Measurements from ENCODE around the gene TSPAN9. TPM values are rescaled to one million over a fixed set of nuclear protein-coding genes. Genes with fewer than 3 reads are reported as not detected.

The TSPAN9 gene
- total RNA-seq, 1 experiment from 2014 or later, result 9.6 TPM

DNA sequence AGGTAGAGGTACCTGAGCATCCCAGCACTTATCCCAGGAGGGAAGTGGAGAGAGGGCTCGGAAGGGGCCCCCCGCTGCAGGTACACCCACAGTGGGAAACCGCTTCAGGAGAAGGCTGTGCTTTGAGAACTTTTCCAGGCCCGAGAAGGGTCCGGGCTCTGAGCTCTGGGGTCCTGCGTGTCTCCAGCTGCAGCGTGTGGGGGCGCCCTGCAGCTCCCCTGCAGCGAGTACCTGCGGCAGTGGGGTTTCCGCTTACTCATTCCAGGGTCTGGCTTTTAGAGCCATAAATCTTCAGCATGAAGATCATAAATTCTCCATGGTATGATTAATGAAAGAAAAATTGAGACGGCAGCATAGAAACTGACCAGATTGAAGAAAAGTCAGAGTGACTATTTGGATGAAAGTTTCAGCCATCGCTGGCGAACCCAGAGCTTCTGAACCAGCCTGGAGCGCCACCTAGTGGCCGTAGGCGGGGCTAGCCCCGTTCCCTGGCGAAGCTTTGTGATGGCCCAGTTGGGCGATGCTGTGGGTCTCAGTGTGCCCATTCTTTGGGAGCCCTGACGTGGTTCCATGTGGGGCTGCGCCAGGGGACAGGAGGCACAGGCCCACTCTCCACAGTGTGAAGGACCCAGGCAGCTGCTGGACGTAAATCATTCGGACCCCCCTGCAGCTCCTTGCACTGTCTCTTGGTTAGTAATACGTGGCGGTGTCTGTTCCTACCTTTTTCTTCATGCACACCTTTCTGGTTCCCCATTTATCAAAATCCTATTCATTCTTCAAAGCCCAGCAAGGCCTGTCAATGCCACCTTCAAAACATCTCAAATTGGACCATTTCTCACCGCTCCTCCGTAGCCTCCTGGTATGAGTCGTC lies 198.2 kb downstream of the TSPAN9 start:
- H3F3A ChIP-seq (ENCODE audit: insufficient read depth, low read depth), result peaks cover 8% of the 10 kb centered on the region; the same call in 1 of the 2 replicates
- no peaks in the 10 kb centered on the region for H3K36me3 ChIP-seq (ENCODE audit: low read depth)
- TF ChIP-seq EZH2 (IDR thresholded peaks at IDR 0.05; ENCODE audit: low read depth) (no peak), CTCF (conservative IDR thresholded peaks at IDR 0.05) (peak; percentile 98)
- peaks cover 14% of the 10 kb centered on the region for H3K4me1 ChIP-seq (replicated peaks; ENCODE audit: insufficient read depth)
- no peak overlapping the region for H2AFZ ChIP-seq
- intact Hi-C loops (cut with micrococcal nuclease; ENCODE audit: unreplicated experiment), result loop anchor here (1.0 to 2.0 kb wide), 3 partner anchors 75 to 202 kb away; no protein-coding TSS in a partner anchor
- no peak overlapping the region for H3K4me3 ChIP-seq
- no peak overlapping the region for H3K27ac ChIP-seq
- H3K9me2 ChIP-seq (ENCODE audit: insufficient read depth), result no peaks in the 10 kb centered on the region
- H4K20me1 ChIP-seq (ENCODE audit: insufficient read depth), result no peaks in the 10 kb centered on the region; the same call in 1 of the 2 replicates
- ChIA-PET CTCF (interaction anchor here (0.9 to 3.3 kb wide), 5 partner anchors 25 to 202 kb away, joined by 3 to 30 read pairs (median 7); no protein-coding TSS in a partner anchor), POLR2A (ENCODE audit: unreplicated experiment) (interaction anchor here (0.5 to 0.6 kb wide), 2 partner anchors 9 to 42 kb away, joined by 3 read pairs; no protein-coding TSS in a partner anchor)
- no TSS peak for BruUV-seq (replicated peaks)
- peak; percentile 49 to 81 for DNase-seq
- no peaks in the 10 kb centered on the region for H3K79me2 ChIP-seq (ENCODE audit: low read depth)
- no peak overlapping the region for H3K4me2 ChIP-seq
- no peaks in the 10 kb centered on the region for H3K9me3 ChIP-seq (ENCODE audit: insufficient read depth, low read depth)
- H3K27me3 ChIP-seq (ENCODE audit: insufficient read depth, low read depth), result 0 out of 2 replicates have a peak, but pooled peaks cover 12% of the 10 kb centered on the region

GRCh38 chr12:3276226-3276625 lies 199.0 kb downstream of the TSPAN9 start:
- Histone ChIP-seq H3K4me2 (no peak overlapping the region), H3K27me3 (ENCODE audit: insufficient read depth, low read depth) (0 out of 2 replicates have a peak, but pooled peaks cover 12% of the 10 kb centered on the region), H3F3A (ENCODE audit: insufficient read depth, low read depth) (peaks cover 8% of the 10 kb centered on the region; the same call in 1 of the 2 replicates), H3K9me2 (ENCODE audit: insufficient read depth) (no peaks in the 10 kb centered on the region), H3K27ac (no peak overlapping the region), H2AFZ (no peak overlapping the region), H4K20me1 (ENCODE audit: insufficient read depth) (no peaks in the 10 kb centered on the region; the same call in 1 of the 2 replicates), H3K79me2 (ENCODE audit: low read depth) (no peaks in the 10 kb centered on the region), H3K4me1 (replicated peaks; ENCODE audit: insufficient read depth) (peaks cover 14% of the 10 kb centered on the region), H3K36me3 (ENCODE audit: low read depth) (no peaks in the 10 kb centered on the region), H3K9me3 (ENCODE audit: insufficient read depth, low read depth) (no peaks in the 10 kb centered on the region), H3K4me3 (no peak overlapping the region)
- DNase-seq, result no peak
- CTCF ChIA-PET, result interaction anchor here (1.2 to 1.3 kb wide), 2 partner anchors 203 kb away, joined by 3 to 9 read pairs; no protein-coding TSS in a partner anchor
- TF ChIP-seq EZH2 (IDR thresholded peaks at IDR 0.05; ENCODE audit: low read depth) (no peak), CTCF (conservative IDR thresholded peaks at IDR 0.05) (no peak)
- no TSS peak for BruUV-seq (replicated peaks)
- intact Hi-C loops (cut with micrococcal nuclease; ENCODE audit: unreplicated experiment), result no loop called here
- POLR2A ChIA-PET (ENCODE audit: unreplicated experiment), result no interaction called here

- no TSS peak for BruUV-seq (replicated peaks)
- no peak for DNase-seq
- Histone ChIP-seq H3K27ac (no peak overlapping the region), H3K79me2 (ENCODE audit: low read depth) (no peaks in the 10 kb centered on the region), H3K4me1 (replicated peaks; ENCODE audit: insufficient read depth) (peaks cover 14% of the 10 kb centered on the region), H3K27me3 (ENCODE audit: insufficient read depth, low read depth) (0 out of 2 replicates have a peak, but pooled peaks cover 12% of the 10 kb centered on the region), H3F3A (ENCODE audit: insufficient read depth, low read depth) (peaks cover 8% of the 10 kb centered on the region; the same call in 1 of the 2 replicates), H3K36me3 (ENCODE audit: low read depth) (no peaks in the 10 kb centered on the region), H3K4me3 (no peak overlapping the region), H3K9me2 (ENCODE audit: insufficient read depth) (no peaks in the 10 kb centered on the region), H3K9me3 (ENCODE audit: insufficient read depth, low read depth) (no peaks in the 10 kb centered on the region), H4K20me1 (ENCODE audit: insufficient read depth) (no peaks in the 10 kb centered on the region; the same call in 1 of the 2 replicates), H2AFZ (no peak overlapping the region), H3K4me2 (no peak overlapping the region)
- CTCF ChIA-PET, result interaction anchor here (1.3 kb wide), 1 partner anchor 204 kb away, joined by 3 read pairs; no protein-coding TSS in a partner anchor
- intact Hi-C loops (cut with micrococcal nuclease; ENCODE audit: unreplicated experiment), result no loop called here
- POLR2A ChIA-PET (ENCODE audit: unreplicated experiment), result no interaction called here
- TF ChIP-seq CTCF (conservative IDR thresholded peaks at IDR 0.05), result no peak
- TF ChIP-seq EZH2 (IDR thresholded peaks at IDR 0.05; ENCODE audit: low read depth), result no peak
Measured at GRCh38 chr12:3277306-3277943, 200.2 kb downstream of the TSPAN9 start.
